ENCODE measurements around the gene ULK4.

DNA sequence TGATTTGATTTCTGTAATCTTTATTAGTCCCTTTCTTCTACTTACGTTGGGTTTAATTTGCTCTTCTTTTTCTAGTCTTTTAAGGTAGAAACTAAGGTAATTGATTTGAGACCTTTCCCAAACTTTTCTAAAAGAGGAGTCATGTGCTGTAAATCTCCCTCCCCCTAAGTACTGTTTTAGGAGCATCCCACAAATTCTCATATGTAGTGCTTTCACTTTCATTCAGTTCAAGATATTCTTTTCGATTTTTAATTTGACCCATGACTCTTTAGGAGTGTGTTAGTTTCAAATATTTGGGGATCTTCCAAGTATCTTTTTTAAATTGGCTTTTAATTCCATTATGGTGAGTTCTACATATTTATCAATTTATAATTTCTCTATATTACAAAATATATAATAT, 520.8 kb downstream of the ULK4 start:
- no peak for TF ChIP-seq CTCF (IDR thresholded peaks at IDR 0.05)
- no peak for TF ChIP-seq POLR2A (IDR thresholded peaks at IDR 0.05)

All from ovary (tissue), 3 donors.